ENCODE data around the gene CELA2A.

GRCh38 chr1:15504436-15504835, 47.9 kb downstream of the CELA2A start:
- TF ChIP-seq POLR2A (IDR thresholded peaks at IDR 0.05; ENCODE audit: low read depth, low read length) (no peak), JUN (IDR thresholded peaks at IDR 0.05; ENCODE audit: borderline replicate concordance, insufficient read depth, insufficient read length, low read depth) (no peak), CTCF (IDR thresholded peaks at IDR 0.05; ENCODE audit: extremely low read depth in 1 of 2, insufficient read depth in 1 of 2, low read depth in 1 of 2, low read length in 2 of 2) (no peak), EZH2 (IDR thresholded peaks at IDR 0.05; ENCODE audit: borderline replicate concordance, low read depth, low read length, severe bottlenecking) (no peak), POLR2AphosphoS5 (IDR thresholded peaks at IDR 0.05; ENCODE audit: insufficient read depth, low read depth, low read length) (no peak), MYC (IDR thresholded peaks at IDR 0.05; ENCODE audit: low read depth, low read length) (no peak), MAX (IDR thresholded peaks at IDR 0.05; ENCODE audit: insufficient read depth, insufficient read length) (no peak), GATA2 (IDR thresholded peaks at IDR 0.05; ENCODE audit: insufficient read depth, insufficient read length, low read depth, low read length) (no peak), FOS (IDR thresholded peaks at IDR 0.05; ENCODE audit: borderline replicate concordance, insufficient read depth, low read length) (no peak)

Measured in endothelial cell of umbilical vein (primary cell).